ENCODE measurements around the gene NUFIP2.

NUFIP2 gene

GRCh38 chr17:29214215-29215146 lies 79.5 kb downstream of the NUFIP2 start:
- no peak overlapping the region for H3K4me3 ChIP-seq (ENCODE audit: low read depth, low read length)
- no peak for DNase-seq
- no peaks in the 10 kb centered on the region for H3K36me3 ChIP-seq
- TF ChIP-seq CTCF (IDR thresholded peaks at IDR 0.05; ENCODE audit: low read depth, low read length) = no peak
- 0 out of 2 replicates have a peak, but pooled peaks cover 3% of the 10 kb centered on the region for H3K4me1 ChIP-seq
- no peaks in the 10 kb centered on the region for H3K9me3 ChIP-seq
- H3K27me3 ChIP-seq = no peaks in the 10 kb centered on the region

GRCh38 chr17:29212681-29213121 lies 81.2 kb downstream of the NUFIP2 start:
- no peaks in the 10 kb centered on the region for H3K4me1 ChIP-seq
- no peaks in the 10 kb centered on the region for H3K9me3 ChIP-seq
- H3K36me3 ChIP-seq = no peaks in the 10 kb centered on the region
- DNase-seq = no peak
- H3K4me3 ChIP-seq (ENCODE audit: low read depth, low read length) = no peak overlapping the region
- no peaks in the 10 kb centered on the region for H3K27me3 ChIP-seq
- no peak for TF ChIP-seq CTCF (IDR thresholded peaks at IDR 0.05; ENCODE audit: low read depth, low read length)

- Histone ChIP-seq H3K4me1 (no peaks in the 10 kb centered on the region), H3K4me3 (ENCODE audit: low read depth, low read length) (no peak overlapping the region), H3K9me3 (no peaks in the 10 kb centered on the region), H3K27me3 (no peaks in the 10 kb centered on the region), H3K36me3 (no peaks in the 10 kb centered on the region)
- DNase-seq = no peak
- TF ChIP-seq CTCF (IDR thresholded peaks at IDR 0.05; ENCODE audit: low read depth, low read length) = no peak
Observed at GRCh38 chr17:29212094-29212631, 81.8 kb downstream of the NUFIP2 start.

GRCh38 chr17:29210879-29211278 lies 83.1 kb downstream of the NUFIP2 start:
- no peaks in the 10 kb centered on the region for H3K36me3 ChIP-seq
- DNase-seq = no peak
- H3K4me1 ChIP-seq = no peaks in the 10 kb centered on the region
- H3K27me3 ChIP-seq = no peaks in the 10 kb centered on the region
- no peak for TF ChIP-seq CTCF (IDR thresholded peaks at IDR 0.05; ENCODE audit: low read depth, low read length)
- no peaks in the 10 kb centered on the region for H3K9me3 ChIP-seq
- no peak overlapping the region for H3K4me3 ChIP-seq (ENCODE audit: low read depth, low read length)

GRCh38 chr17:29209073-29209472 lies 84.9 kb downstream of the NUFIP2 start:
- Histone ChIP-seq H3K27me3 (no peaks in the 10 kb centered on the region), H3K9me3 (no peaks in the 10 kb centered on the region), H3K4me1 (no peaks in the 10 kb centered on the region; the same call in 1 of the 2 replicates), H3K36me3 (no peaks in the 10 kb centered on the region), H3K4me3 (ENCODE audit: low read depth, low read length) (no peak overlapping the region)
- no peak for TF ChIP-seq CTCF (IDR thresholded peaks at IDR 0.05; ENCODE audit: low read depth, low read length)
- no peak for DNase-seq

- no peaks in the 10 kb centered on the region for H3K9me3 ChIP-seq
- no peak for DNase-seq
- H3K27me3 ChIP-seq = no peaks in the 10 kb centered on the region
- H3K4me3 ChIP-seq (ENCODE audit: low read depth, low read length) = no peak overlapping the region
- H3K36me3 ChIP-seq = no peaks in the 10 kb centered on the region
- TF ChIP-seq CTCF (IDR thresholded peaks at IDR 0.05; ENCODE audit: low read depth, low read length) = no peak
- H3K4me1 ChIP-seq = no peaks in the 10 kb centered on the region; the same call in 1 of the 2 replicates
Observed at GRCh38 chr17:29207975-29208374, 86.0 kb downstream of the NUFIP2 start.

Measured in BE2C (cell line).